Measurements from ENCODE around the gene AFDN.

DNA sequence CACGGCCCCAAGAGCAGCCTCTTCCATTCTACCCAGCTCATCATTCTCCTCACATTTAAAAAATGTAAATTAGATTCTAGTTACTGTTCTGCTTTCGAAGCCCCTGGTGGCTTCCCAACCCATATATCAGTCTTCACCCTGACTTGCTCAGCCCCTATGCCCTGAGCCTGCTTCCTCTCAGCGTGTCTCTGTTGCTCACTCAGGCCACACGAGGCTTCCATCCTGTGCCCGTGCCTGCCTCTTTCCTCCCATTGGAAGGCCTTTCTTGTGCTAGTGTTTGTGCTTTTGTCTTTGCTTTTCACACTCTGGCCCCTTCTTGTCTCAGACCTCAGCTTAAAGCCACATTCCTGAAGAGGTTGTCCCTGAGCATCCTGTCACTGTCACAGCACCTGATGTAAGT, 78.1 kb downstream of the AFDN start:
- no peak for TF ChIP-seq EZH2phosphoT487 (IDR thresholded peaks at IDR 0.05; ENCODE audit: low read depth, severe bottlenecking, unreplicated experiment)
- TF ChIP-seq EZH2 (IDR thresholded peaks at IDR 0.05; ENCODE audit: borderline replicate concordance): no peak
